GM13976 (cell line): ENCODE data around the gene RANGRF.

Experiments
- DNase-seq: peaks from one replicate; pipeline ENCODE4 v3.0.0; 2012; ENCODE audit warnings: low spot score
- CTCF ChIP-seq: IDR thresholded peaks from 2 replicates; pipeline ENCODE4 v1.5.1; 2012; ENCODE audit warnings: borderline replicate concordance, mild to moderate bottlenecking; ENCODE audit not compliant: insufficient read depth; ENCODE audit errors: extremely low read depth, missing control alignments, control extremely low read depth
- in situ Hi-C: fragments of 300-500 bp; cut with MboI; formaldehyde crosslinking; loops from one replicate; pipeline ENCODE4 v1.12.0; 2022; ENCODE audit warnings: low sequenced_read_pairs, mixed read lengths, inconsistent platforms; ENCODE audit not compliant: unreplicated experiment

RANGRF gene

GRCh38 chr17:8253801-8254200, 34.7 kb upstream of the RANGRF start:
- TF ChIP-seq CTCF, result no peak
- DNase-seq, result no peak
- in situ Hi-C loops, result no loop called here

GRCh38 chr17:8254881-8255280, 33.6 kb upstream of the RANGRF start:
- no peak for TF ChIP-seq CTCF
- DNase-seq, result no peak
- in situ Hi-C loops, result no loop called here

- TF ChIP-seq CTCF, result no peak
- in situ Hi-C loops, result no loop called here
- DNase-seq, result no peak
Observed at GRCh38 chr17:8255499-8255898, 33.0 kb upstream of the RANGRF start.

- DNase-seq, result no peak
- no peak for TF ChIP-seq CTCF
- in situ Hi-C loops, result no loop called here
Observed at GRCh38 chr17:8256291-8256690, 32.2 kb upstream of the RANGRF start.

DNA sequence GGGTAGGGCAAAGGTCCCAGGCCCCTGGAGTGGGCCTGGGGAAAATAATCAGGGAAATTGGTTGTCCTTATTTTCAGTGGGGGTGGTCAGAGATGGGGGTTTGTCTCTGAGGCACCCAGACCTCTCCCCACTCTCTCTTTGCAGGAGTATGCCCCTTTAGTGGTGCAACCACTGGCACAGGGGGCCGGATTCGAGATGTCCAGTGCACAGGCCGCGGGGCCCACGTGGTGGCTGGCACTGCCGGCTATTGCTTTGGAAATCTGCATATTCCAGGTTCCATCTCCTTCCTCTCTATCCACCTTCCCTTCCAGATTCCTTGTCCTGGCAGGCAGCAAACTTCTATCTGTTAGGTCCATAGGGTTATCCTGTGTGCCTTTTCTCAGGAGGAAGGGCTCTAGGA, 31.8 kb upstream of the RANGRF start:
- in situ Hi-C loops, result no loop called here
- DNase-seq, result no peak
- TF ChIP-seq CTCF, result no peak

DNA sequence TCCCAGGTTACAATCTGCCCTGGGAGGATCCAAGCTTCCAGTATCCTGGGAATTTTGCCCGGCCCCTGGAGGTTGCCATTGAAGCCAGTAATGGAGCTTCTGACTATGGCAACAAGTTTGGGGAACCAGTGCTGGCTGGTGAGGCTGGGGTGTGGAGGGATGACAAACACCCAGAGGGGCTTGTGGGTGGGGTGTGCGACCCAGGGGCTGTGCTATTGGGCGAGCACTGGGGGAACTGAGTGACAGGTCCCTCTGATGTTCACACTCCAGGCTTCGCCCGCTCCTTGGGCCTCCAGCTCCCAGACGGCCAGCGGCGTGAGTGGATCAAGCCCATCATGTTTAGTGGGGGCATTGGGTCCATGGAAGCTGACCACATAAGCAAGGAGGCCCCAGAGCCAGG, 30.7 kb upstream of the RANGRF start:
- no peak for DNase-seq
- in situ Hi-C loops, result no loop called here
- no peak for TF ChIP-seq CTCF

- in situ Hi-C loops, result no loop called here
- no peak for DNase-seq
- TF ChIP-seq CTCF, result no peak
Observed at GRCh38 chr17:8264320-8264719, 24.1 kb upstream of the RANGRF start.
